OCI-LY1 (cell line): Measurements from ENCODE around the gene LRRC28.

Experiments
- EZH2 ChIP-seq: fragments of 200-600 bp; sonication (generic), shearing (Covaris generic); IDR thresholded peaks from 2 replicates; pipeline ENCODE4 v1.8.0; 2017; ENCODE audit warnings: borderline replicate concordance, mixed run types, mild to moderate bottlenecking, antibody characterized with exemption, low read length, moderate library complexity, mixed read lengths
- TF ChIP-seq, protein P1 (sequence below): fragments of 200-600 bp; sonication (generic), shearing (Covaris generic); IDR thresholded peaks from 2 replicates; pipeline ENCODE4 v1.5.1; 2017; ENCODE audit warnings: mild to moderate bottlenecking, antibody characterized with exemption, low read length, moderate library complexity, mixed read lengths

DNA sequence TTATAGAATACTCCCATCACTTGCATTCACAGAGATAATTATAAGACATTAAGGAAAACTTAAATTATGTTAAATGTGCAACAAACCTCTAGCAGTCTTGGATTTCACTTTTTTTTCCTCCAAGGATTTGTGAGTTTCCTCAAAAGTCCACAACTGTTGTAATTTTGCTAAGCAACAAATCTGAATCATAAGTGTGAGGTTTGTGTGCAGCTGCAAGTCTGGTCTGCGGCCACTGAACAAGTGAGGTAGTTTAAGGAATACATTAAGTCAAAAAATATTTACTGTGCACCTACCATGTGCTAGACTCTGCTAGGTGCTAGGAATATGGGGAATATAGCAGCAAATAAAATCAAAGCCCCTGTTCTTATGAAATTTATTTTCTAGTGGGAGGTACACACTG lies 70.2 kb downstream of the LRRC28 start:
- TF ChIP-seq, protein P1, sequence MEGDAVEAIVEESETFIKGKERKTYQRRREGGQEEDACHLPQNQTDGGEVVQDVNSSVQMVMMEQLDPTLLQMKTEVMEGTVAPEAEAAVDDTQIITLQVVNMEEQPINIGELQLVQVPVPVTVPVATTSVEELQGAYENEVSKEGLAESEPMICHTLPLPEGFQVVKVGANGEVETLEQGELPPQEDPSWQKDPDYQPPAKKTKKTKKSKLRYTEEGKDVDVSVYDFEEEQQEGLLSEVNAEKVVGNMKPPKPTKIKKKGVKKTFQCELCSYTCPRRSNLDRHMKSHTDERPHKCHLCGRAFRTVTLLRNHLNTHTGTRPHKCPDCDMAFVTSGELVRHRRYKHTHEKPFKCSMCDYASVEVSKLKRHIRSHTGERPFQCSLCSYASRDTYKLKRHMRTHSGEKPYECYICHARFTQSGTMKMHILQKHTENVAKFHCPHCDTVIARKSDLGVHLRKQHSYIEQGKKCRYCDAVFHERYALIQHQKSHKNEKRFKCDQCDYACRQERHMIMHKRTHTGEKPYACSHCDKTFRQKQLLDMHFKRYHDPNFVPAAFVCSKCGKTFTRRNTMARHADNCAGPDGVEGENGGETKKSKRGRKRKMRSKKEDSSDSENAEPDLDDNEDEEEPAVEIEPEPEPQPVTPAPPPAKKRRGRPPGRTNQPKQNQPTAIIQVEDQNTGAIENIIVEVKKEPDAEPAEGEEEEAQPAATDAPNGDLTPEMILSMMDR = no peak
- TF ChIP-seq EZH2 = no peak
